Hepatocyte (in vitro differentiated cells): Measurements from ENCODE around the gene COL21A1. TPM values are rescaled to one million over a fixed set of nuclear protein-coding genes. Genes with fewer than 3 reads are reported as not detected.

Experiments
- DNase-seq: peaks from one replicate; pipeline ENCODE4 v3.0.0-alpha.2; 2016; ENCODE audit warnings: low spot score
- H2AFZ ChIP-seq: fragments of 200-600 bp; sonication (generic); 2 replicates; pipeline ENCODE4 v1.6.0; 2016; ENCODE audit warnings: antibody characterized with exemption, mild to moderate bottlenecking
- H3K27ac ChIP-seq: fragments of 200-600 bp; sonication (generic); 2 replicates; pipeline ENCODE4 v1.5.1; 2016; ENCODE audit warnings: mild to moderate bottlenecking
- H3K27me3 ChIP-seq: fragments of 200-600 bp; sonication (generic); 2 replicates; pipeline ENCODE4 v1.6.1; 2016
- H3K36me3 ChIP-seq: fragments of 200-600 bp; sonication (generic); replicated peaks from 2 replicates; pipeline ENCODE4 v1.5.1; 2016; ENCODE audit warnings: low read depth; ENCODE audit not compliant: insufficient read depth
- H3K4me1 ChIP-seq: fragments of 200-600 bp; sonication (generic); 2 replicates; pipeline ENCODE4 v1.5.1; 2016; ENCODE audit warnings: mild to moderate bottlenecking, moderate library complexity; ENCODE audit not compliant: insufficient read depth
- H3K4me2 ChIP-seq: fragments of 200-600 bp; sonication (generic); 2 replicates; pipeline ENCODE4 v1.6.0; 2016
- H3K4me3 ChIP-seq: fragments of 200-600 bp; sonication (generic); 2 replicates; pipeline ENCODE4 v1.5.1; 2016; ENCODE audit warnings: mild to moderate bottlenecking
- H3K79me2 ChIP-seq: fragments of 200-600 bp; sonication (generic); 2 replicates; pipeline ENCODE4 v1.6.0; 2017; ENCODE audit warnings: mild to moderate bottlenecking
- H3K9me2 ChIP-seq: fragments of 200-600 bp; sonication (generic); replicated peaks from 2 replicates; pipeline ENCODE4 v1.6.0; 2017; ENCODE audit warnings: mild to moderate bottlenecking; ENCODE audit not compliant: insufficient read depth
- H3K9me3 ChIP-seq: fragments of 200-600 bp; sonication (generic); 2 replicates; pipeline ENCODE4 v1.5.1; 2016; ENCODE audit warnings: low read depth, mild to moderate bottlenecking
- H4K20me1 ChIP-seq: fragments of 200-600 bp; sonication (generic); 2 replicates; pipeline ENCODE4 v1.6.0; 2016; ENCODE audit warnings: mild to moderate bottlenecking; ENCODE audit not compliant: insufficient read depth, poor library complexity, severe bottlenecking
- CTCF ChIP-seq: fragments of 200-600 bp; sonication (generic); IDR thresholded peaks from 2 replicates; pipeline ENCODE4 v1.5.1; 2016; ENCODE audit warnings: antibody characterized with exemption, mild to moderate bottlenecking; ENCODE audit not compliant: poor library complexity
- EZH2 ChIP-seq: fragments of 200-600 bp; sonication (generic); IDR thresholded peaks from 2 replicates; pipeline ENCODE4 v1.6.1; 2016; ENCODE audit warnings: antibody characterized with exemption, mild to moderate bottlenecking, borderline replicate concordance
- EZH2phosphoT487 ChIP-seq: fragments of 200-600 bp; sonication (generic); IDR thresholded peaks from one replicate; pipeline ENCODE4 v1.6.1; 2018; ENCODE audit warnings: antibody characterized with exemption, mild to moderate bottlenecking, low read depth, moderate library complexity; ENCODE audit not compliant: unreplicated experiment, severe bottlenecking
- whole genome bisulfite sequencing: methylation state at CpG from one replicate; pipeline ENCODE4 v1.1.6; 2016; ENCODE audit warnings: low lambda C conversion rate; ENCODE audit errors: missing lambda C conversion rate; 5-methylcytosine and 5-hydroxymethylcytosine counted together
- polyA plus RNA-seq: library from polyadenylated mRNA; unstranded; fragments of >200 nt; fragmentation: Nextera tagmentation; extraction: Ambion mirVana; gene quantifications from 2 replicates; pipeline ENCODE4 v1.2.1, GENCODE V29; 2016
- total RNA-seq: library from RNA; depleted of rRNA; stranded (reverse); fragments of >200 nt; gene quantifications from 2 replicates; pipeline ENCODE4 v1.2.3, GENCODE V29; 2014

The COL21A1 gene
- total and polyA plus RNA-seq, 2 experiments from 2014 or later: 36.2 to 44.7 TPM

GRCh38 chr6:56091159-56091869 lies 156.1 kb downstream of the COL21A1 start:
- H3K4me1 ChIP-seq: peaks cover 9% of the 10 kb centered on the region
- DNase-seq: peak; percentile 46
- H3K9me3 ChIP-seq: no peaks in the 10 kb centered on the region
- no peak overlapping the region for H2AFZ ChIP-seq
- H3K27ac ChIP-seq: peak overlapping the region; percentile 79
- H3K27me3 ChIP-seq: no peaks in the 10 kb centered on the region
- H4K20me1 ChIP-seq: no peaks in the 10 kb centered on the region
- no peak overlapping the region for H3K4me3 ChIP-seq
- no peak overlapping the region for H3K4me2 ChIP-seq
- TF ChIP-seq EZH2 (no peak), CTCF (no peak), EZH2phosphoT487 (no peak)
- 58% methylated on average over 3 of the region's 3 CpGs for WGBS
- no peaks in the 10 kb centered on the region for H3K79me2 ChIP-seq
- H3K36me3 ChIP-seq: no peaks in the 10 kb centered on the region
- no peaks in the 10 kb centered on the region for H3K9me2 ChIP-seq

GRCh38 chr6:56088641-56089040 lies 158.7 kb downstream of the COL21A1 start:
- no peaks in the 10 kb centered on the region for H3K27me3 ChIP-seq
- WGBS: 89% methylated on average over 4 of the region's 4 CpGs
- H2AFZ ChIP-seq: no peak overlapping the region
- no peaks in the 10 kb centered on the region for H4K20me1 ChIP-seq
- no peak for TF ChIP-seq CTCF
- no peak for TF ChIP-seq EZH2
- no peak for TF ChIP-seq EZH2phosphoT487
- H3K9me3 ChIP-seq: no peaks in the 10 kb centered on the region
- H3K36me3 ChIP-seq: no peaks in the 10 kb centered on the region
- no peaks in the 10 kb centered on the region for H3K79me2 ChIP-seq
- DNase-seq: no peak
- H3K4me3 ChIP-seq: no peak overlapping the region
- no peaks in the 10 kb centered on the region for H3K9me2 ChIP-seq
- H3K4me2 ChIP-seq: no peak overlapping the region
- H3K4me1 ChIP-seq: peaks cover 9% of the 10 kb centered on the region
- H3K27ac ChIP-seq: no peak overlapping the region

GRCh38 chr6:56087421-56087820 lies 160.0 kb downstream of the COL21A1 start:
- no peak overlapping the region for H3K4me2 ChIP-seq
- H3K27ac ChIP-seq: no peak overlapping the region
- H3K9me3 ChIP-seq: no peaks in the 10 kb centered on the region
- no peak for DNase-seq
- H3K4me3 ChIP-seq: no peak overlapping the region
- H3K4me1 ChIP-seq: peaks cover 9% of the 10 kb centered on the region
- H3K9me2 ChIP-seq: no peaks in the 10 kb centered on the region
- H3K79me2 ChIP-seq: no peaks in the 10 kb centered on the region
- H2AFZ ChIP-seq: no peak overlapping the region
- H3K36me3 ChIP-seq: no peaks in the 10 kb centered on the region
- TF ChIP-seq CTCF: no peak
- no peak for TF ChIP-seq EZH2
- TF ChIP-seq EZH2phosphoT487: no peak
- H3K27me3 ChIP-seq: no peaks in the 10 kb centered on the region
- H4K20me1 ChIP-seq: no peaks in the 10 kb centered on the region
